ENCODE results near the gene AOC2. TPM values are rescaled to one million over a fixed set of nuclear protein-coding genes. Genes with fewer than 3 reads are reported as not detected.

Gene AOC2
- total and polyA plus RNA-seq, 2 of the 13 experiments (the other 11 are each of a cell fraction or from before 2014, with no cell fraction given) = 1.2 to 3.3 TPM

DNA sequence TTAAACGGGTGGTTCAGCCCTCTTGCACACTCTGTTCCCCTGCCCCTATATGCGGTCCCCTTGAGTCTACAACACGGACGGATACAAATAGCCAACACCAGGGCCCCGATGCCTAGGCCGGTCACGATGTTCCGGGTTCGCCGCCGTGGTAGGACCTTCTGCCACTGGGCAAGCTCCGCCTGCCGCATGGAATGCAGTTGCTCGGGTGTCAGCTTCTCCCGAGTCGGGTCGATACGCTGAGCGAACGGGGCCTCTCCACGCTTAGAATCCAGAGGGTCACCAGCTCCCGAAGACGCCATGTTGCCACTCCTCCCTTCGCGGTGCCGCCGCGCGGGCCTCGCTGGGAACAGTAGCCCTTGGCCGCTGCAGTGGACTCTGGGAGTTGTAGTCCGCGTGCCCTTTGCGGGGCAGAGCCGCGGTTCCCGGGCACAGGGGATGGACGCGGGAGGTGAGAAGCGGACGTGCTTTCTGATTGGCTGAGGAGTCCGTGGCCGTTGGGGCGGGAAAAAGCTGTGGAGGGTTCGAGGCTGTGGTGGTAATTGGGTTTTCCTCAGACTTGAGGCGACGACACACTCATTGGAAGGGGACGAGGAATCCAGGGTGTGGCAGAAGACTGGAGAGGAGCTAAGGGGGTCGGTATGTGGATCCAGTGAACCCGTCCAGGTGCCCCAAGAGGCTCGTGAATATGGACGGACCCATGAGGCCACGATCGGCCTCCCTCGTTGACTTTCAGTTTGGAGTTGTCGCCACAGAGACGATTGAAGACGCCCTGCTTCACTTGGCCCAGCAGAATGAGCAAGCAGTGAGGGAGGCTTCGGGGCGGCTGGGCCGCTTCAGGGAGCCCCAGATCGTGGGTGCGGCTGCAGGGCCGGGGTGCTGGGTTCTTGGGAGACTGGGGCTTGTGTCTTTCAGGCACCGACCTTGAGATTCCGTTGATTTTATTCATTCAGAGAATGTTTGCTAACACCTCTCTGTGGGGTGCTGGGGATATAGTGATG is 45.7 kb upstream of the AOC2 start, which contains the start of the genes CNTD1 and COA3 (continued):
- TF ChIP-seq SRSF9 (IDR thresholded peaks at IDR 0.05; ENCODE audit: borderline replicate concordance, insufficient read depth, low read depth, low read length, poor library complexity, severe bottlenecking) (no peak), ZNF530 (CRISPR knock-in tag; IDR thresholded peaks at IDR 0.05; ENCODE audit: low read depth) (0 out of 2 replicates have a peak, but pooled peaks have one; percentile 67), SRF (IDR thresholded peaks at IDR 0.05; ENCODE audit: low read depth, low read length) (peak; percentile 44; the same call in 1 of the 2 replicates), PPARG (CRISPR knock-in tag; conservative IDR thresholded peaks at IDR 0.05) (peak; percentile 22; the same call in 1 of the 2 replicates), KDM4B (CRISPR knock-in tag; IDR thresholded peaks at IDR 0.05) (peak; percentile 43; the same call in 1 of the 2 replicates), NFYC (CRISPR knock-in tag; IDR thresholded peaks at IDR 0.05) (peak; percentile 93), TBP (CRISPR knock-in tag; IDR thresholded peaks at IDR 0.05) (no peak), SALL2 (CRISPR knock-in tag; IDR thresholded peaks at IDR 0.05) (peak; percentile 88)
- TF ChIP-seq, protein P1, sequence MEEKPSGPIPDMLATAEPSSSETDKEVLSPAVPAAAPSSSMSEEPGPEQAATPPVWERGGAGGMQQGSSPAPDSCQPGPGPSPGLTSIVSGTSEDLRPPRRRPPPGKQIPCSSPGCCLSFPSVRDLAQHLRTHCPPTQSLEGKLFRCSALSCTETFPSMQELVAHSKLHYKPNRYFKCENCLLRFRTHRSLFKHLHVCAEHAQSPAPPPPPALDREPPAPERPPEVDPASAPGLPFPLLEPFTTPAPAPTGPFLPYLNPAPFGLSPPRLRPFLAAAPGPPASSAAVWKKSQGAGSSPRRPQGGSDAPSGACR (CRISPR knock-in tag; IDR thresholded peaks at IDR 0.05) = no peak; the same call in 1 of the 2 replicates
- TF ChIP-seq, protein P2, sequence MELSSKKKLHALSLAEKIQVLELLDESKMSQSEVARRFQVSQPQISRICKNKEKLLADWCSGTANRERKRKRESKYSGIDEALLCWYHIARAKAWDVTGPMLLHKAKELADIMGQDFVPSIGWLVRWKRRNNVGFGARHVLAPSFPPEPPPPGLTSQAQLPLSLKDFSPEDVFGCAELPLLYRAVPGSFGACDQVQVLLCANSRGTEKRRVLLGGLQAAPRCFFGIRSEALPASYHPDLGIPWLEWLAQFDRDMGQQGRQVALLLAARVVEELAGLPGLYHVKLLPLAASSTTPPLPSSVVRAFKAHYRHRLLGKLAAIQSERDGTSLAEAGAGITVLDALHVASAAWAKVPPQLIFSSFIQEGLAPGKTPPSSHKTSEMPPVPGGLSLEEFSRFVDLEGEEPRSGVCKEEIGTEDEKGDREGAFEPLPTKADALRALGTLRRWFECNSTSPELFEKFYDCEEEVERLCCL (CRISPR knock-in tag; IDR thresholded peaks at IDR 0.05; ENCODE audit: borderline replicate concordance) = peak; percentile 84
- TF ChIP-seq, protein P3, sequence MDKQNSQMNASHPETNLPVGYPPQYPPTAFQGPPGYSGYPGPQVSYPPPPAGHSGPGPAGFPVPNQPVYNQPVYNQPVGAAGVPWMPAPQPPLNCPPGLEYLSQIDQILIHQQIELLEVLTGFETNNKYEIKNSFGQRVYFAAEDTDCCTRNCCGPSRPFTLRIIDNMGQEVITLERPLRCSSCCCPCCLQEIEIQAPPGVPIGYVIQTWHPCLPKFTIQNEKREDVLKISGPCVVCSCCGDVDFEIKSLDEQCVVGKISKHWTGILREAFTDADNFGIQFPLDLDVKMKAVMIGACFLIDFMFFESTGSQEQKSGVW (CRISPR knock-in tag; IDR thresholded peaks at IDR 0.05; ENCODE audit: borderline replicate concordance) = peak; percentile 86; the same call in 1 of the 2 replicates
- TF ChIP-seq, protein P4, sequence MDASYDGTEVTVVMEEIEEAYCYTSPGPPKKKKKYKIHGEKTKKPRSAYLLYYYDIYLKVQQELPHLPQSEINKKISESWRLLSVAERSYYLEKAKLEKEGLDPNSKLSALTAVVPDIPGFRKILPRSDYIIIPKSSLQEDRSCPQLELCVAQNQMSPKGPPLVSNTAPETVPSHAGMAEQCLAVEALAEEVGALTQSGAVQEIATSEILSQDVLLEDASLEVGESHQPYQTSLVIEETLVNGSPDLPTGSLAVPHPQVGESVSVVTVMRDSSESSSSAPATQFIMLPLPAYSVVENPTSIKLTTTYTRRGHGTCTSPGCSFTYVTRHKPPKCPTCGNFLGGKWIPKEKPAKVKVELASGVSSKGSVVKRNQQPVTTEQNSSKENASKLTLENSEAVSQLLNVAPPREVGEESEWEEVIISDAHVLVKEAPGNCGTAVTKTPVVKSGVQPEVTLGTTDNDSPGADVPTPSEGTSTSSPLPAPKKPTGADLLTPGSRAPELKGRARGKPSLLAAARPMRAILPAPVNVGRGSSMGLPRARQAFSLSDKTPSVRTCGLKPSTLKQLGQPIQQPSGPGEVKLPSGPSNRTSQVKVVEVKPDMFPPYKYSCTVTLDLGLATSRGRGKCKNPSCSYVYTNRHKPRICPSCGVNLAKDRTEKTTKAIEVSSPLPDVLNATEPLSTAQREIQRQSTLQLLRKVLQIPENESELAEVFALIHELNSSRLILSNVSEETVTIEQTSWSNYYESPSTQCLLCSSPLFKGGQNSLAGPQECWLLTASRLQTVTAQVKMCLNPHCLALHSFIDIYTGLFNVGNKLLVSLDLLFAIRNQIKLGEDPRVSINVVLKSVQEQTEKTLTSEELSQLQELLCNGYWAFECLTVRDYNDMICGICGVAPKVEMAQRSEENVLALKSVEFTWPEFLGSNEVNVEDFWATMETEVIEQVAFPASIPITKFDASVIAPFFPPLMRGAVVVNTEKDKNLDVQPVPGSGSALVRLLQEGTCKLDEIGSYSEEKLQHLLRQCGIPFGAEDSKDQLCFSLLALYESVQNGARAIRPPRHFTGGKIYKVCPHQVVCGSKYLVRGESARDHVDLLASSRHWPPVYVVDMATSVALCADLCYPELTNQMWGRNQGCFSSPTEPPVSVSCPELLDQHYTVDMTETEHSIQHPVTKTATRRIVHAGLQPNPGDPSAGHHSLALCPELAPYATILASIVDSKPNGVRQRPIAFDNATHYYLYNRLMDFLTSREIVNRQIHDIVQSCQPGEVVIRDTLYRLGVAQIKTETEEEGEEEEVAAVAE (CRISPR knock-in tag; IDR thresholded peaks at IDR 0.05; ENCODE audit: borderline replicate concordance) = peak; percentile 93

Measured in HepG2 (cell line).